GM19025 (cell line): ENCODE results near the gene NDUFAF7.
"Not testable (repeated sequence)": the region's sequence is repeated elsewhere in the genome, so short reads cannot be mapped to it uniquely, and the experiment has no call there.

Source experiments
- ATAC-seq: cut with Tn5 transposase; IDR thresholded peaks from one replicate; pipeline ENCODE4 v1.9.1; 2021; ENCODE audit warnings: mild to moderate bottlenecking, low read depth, moderate library complexity; ENCODE audit not compliant: unreplicated experiment

NDUFAF7 gene

DNA sequence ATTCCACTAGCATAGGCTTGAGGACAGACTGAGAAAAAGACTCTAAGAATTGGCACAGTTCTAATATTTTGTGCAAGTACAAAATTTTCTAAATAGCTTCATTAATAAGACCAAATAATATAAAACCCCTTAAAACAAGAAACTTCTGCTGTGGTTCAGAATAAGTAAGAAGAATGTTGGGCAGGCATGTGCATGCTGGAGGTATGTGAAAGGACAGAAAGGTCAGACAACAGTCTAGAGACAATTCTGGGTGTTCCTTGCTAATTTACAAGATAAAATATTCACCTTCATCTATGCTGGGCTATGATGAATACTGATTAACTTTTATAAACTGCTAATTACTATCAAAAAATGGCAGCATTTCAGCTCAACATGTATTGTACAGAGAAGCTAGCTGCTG is 20.2 kb upstream of the NDUFAF7 start:
- ATAC-seq = no peak

DNA sequence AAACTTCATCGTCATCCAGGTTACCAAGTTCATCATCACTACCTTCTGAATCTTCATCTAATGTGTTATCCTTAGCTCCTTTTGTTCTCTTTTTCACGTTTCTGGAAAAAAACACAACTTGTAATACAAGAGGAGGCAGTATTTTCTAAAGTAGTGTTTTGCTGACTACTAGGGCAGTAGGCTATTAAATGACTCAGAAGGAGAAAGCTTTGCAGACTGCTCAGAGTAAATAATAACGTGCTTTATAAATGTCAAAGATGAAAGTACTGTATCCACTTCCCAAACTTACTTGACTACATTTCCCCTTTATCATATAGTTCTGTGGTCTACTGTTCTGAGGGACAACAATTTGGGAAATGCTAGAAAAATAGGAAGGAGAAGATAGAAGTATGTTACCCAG is 19.5 kb upstream of the NDUFAF7 start:
- no peak for ATAC-seq

- no peak for ATAC-seq
These were observed 16.2 kb upstream of the NDUFAF7 start for GRCh38 chr2:37215250-37215649.

DNA sequence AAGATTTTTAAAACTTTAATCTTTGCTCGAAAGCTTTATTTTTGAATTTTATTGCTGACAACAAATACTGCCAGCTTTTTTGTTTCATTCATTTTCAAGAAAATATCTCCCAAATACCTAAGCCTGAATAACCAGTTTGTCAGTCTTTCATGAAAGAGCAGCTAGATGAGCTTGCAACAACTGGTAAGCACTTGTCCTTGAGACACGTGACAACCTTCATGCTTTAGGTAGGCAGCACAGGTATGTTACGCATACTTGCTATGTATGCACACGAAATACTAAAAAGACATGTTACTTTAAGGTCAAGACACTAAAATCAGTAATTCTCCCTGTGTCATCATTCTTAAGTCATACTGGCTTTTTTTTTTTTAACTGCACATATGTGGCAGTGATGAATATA is 12.4 kb upstream of the NDUFAF7 start:
- no peak for ATAC-seq

GRCh38 chr2:37223131-37223530 is 8.3 kb upstream of the NDUFAF7 start:
- ATAC-seq = no peak

DNA sequence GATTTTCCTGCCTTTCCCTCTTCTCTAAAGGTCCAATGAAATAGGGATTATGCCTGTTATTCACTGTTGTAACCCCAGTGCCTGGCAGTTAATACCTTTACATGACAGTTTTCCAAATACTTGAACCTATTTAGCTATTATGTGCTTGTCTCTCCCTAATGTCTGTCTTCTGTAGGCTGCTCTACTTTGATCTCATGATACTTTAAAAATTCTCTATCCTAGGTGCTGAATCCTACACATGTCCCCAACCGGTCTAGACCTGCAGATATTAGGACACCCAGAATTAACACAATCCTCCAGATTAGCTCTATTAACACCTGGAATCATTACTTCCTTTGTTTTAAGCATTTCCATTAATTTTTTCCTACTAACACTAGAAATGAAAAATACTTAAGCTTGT is 7.4 kb upstream of the NDUFAF7 start:
- ATAC-seq = no peak

DNA sequence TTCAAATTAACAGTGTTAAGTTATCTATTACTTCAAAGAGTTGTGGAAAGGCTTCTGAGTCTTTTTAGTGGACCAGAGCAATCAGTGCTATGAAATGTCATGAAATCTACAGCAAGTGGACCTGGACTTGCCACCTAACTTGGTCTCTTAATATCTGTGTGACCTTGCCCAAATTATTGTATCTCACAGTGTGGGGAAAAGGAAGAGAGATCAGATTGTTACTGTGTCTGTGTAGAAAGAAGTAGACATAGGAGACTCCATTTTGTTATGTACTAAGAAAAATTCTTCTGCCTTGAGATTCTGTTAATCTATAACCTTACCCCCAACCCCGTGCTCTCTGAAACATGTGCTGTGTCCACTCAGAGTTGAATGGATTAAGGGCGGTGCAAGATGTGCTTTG is 6.3 kb upstream of the NDUFAF7 start:
- not testable (repeated sequence) for ATAC-seq

DNA sequence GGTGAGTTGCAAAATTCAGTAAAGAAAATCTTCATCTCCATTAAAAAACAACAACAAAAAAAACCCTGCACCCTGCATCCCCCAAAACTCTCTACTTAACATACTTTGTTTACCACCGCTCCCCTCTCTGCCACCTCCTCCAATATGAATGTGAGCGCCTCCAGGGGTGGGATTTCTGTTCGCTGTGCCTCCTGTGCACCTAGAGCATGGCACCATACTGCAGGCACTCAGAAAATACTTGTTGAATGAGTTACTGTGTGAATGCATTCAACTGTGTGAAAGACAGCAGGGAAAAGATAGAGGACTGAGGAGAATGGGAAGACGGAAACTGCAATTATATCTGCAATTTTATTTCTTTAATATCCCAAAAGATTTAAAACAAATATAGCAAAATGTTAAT is 4.6 kb upstream of the NDUFAF7 start:
- ATAC-seq = no peak

DNA sequence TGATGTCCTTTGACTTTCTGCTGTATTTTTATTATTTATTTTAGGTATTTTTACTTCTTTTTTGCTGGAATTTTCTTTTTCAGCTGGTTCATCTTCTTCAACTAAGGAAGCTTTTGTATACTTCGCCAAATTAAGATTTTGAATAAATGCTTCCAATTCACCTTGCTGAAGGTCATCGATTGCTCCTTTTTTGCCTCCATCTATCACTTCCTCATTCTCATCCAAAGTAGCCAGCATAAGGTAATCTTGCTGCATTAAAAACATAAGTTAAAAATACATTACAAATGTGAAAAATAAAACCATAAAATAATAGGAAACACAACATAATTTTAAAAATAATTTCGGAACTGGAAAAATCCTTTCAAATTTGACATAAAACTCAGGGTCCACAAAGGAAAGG is 2.7 kb upstream of the NDUFAF7 start:
- ATAC-seq = no peak

GRCh38 chr2:37230581-37230980 is 877 bp upstream of the NDUFAF7 start:
- no peak for ATAC-seq

- no peak for ATAC-seq
These were observed 874 bp downstream of the NDUFAF7 start for GRCh38 chr2:37232131-37232933.

- no peak for ATAC-seq
These were observed 12.0 kb downstream of the NDUFAF7 start for GRCh38 chr2:37243435-37243834.

DNA sequence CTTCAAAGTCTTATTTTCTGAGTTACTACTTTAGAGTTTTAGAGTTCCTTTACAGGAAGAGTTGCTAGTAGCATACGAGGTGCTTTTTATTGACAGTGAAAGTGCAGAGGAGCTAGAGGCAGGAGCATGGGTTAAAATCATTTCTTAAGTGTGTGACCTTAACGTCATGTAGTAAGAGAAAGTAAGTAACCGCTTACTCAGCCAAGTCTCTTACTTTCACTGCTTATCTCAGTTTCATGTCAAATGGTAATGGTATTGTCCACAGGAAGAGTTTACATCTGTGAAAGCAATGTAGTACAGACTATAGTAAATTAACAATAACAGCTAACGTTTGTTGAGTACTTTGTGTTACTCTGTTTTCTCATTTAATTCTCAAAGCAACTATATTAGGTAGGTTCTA is 12.6 kb downstream of the NDUFAF7 start:
- peak; percentile 91 for ATAC-seq

DNA sequence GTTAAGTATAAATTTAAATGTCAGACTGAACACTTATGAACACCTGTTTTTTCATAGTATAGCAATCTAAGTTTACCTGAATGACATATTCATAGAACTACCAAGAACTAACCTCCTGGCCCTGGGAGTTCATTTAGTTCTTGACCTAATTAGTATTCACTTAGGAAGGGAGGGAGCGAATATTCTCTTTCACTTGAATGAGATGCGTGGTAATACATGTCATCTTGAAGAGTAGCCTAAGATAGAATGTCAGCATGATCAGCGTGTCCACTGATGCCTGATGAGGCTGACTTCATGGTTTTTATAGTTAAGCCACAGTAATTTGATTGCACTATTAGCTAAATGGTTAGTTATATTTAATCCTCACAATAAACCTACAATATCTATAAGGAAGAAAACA is 13.3 kb downstream of the NDUFAF7 start:
- ATAC-seq = no peak

GRCh38 chr2:37246205-37246604 is 14.7 kb downstream of the NDUFAF7 start:
- ATAC-seq = no peak

DNA sequence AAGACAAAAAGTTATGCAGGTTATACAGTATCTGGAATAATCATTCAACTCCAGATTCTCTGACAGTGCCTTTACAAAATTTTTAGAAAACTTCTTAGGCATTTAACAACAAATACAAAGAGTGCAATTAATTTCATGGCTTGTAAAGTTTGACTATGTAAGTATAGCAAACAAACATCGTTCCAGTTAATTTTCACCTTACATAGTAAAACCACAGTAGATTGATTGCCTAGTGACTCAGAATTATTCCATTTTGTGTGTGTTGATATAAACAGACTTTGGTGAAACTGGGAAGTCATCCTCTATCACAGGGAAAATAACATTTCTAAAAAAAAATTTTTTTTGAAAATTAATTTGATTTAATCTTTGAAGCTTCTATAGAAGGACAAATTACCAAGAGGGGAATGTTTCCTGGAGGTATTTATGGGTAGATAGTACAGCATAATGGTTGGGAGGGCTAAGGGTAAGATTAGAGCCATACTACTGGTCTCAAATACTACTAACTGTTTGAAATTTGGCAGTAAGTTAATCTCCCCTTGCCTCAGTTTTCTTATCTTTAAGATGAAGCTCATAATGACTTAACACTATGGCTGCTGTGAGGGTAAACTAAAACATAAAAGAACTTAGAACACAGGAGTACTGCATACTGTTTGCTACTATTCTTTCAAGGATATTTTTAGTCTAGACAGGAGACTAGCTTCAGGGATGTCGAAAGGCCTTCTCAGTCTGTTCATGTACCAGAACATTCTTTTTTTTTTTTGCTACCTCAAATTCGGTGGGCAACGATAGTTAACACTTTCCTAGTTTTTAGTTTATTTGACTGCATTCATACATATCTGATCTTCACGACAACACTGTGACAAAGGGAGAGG is 19.6 kb downstream of the NDUFAF7 start:
- ATAC-seq = no peak

GRCh38 chr2:37262522-37262921 is 31.1 kb downstream of the NDUFAF7 start:
- no peak for ATAC-seq

DNA sequence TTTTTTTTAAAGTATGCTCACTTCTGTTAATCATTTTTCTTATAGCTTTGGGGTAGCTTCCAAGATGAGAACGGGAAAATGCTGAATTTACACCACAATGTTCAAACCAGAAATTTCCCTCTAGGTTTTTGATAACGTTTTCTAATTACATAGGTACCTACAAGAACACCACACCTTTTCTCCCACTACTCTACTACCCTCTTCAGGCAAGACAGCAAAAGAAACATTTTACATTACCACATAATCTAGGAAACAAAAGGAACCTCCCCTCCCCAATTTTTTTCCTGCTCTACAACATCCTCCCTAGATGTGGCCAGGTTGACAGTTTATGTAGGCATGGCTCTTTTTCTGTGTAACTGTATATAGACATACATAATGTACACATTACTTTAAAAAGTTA is 32.4 kb downstream of the NDUFAF7 start:
- no peak for ATAC-seq

GRCh38 chr2:37267685-37268084 is 36.2 kb downstream of the NDUFAF7 start:
- ATAC-seq = no peak

GRCh38 chr2:37268111-37268510 is 36.7 kb downstream of the NDUFAF7 start:
- ATAC-seq = no peak

- ATAC-seq = no peak
These were observed 40.1 kb downstream of the NDUFAF7 start for GRCh38 chr2:37271376-37272067.
